Effector memory CD8-positive, alpha-beta T cell (primary cell): ENCODE measurements around the gene GPSM1.

ENCODE experiments used
- ATAC-seq: fragments of 150-1000 bp; cut with Tn5 transposase; replicated peaks from 2 replicates; pipeline ENCODE4 v1.10.0; 2021; ENCODE audit warnings: mild to moderate bottlenecking, moderate library complexity
- DNase-seq, 3 experiments: peaks; one replicate each; pipeline ENCODE4 v3.0.0; 2021
- H3K27ac Mint-ChIP-seq, 2 donors: one replicate each; pipeline ENCODE4 v1.8.0; 2022; ENCODE audit warnings: mild to moderate bottlenecking in 2 of 2, mixed read lengths in 2 of 2, moderate library complexity in 2 of 2
- H3K27me3 Mint-ChIP-seq, 2 donors: one replicate each; pipeline ENCODE4 v1.8.0; 2022; ENCODE audit warnings: mixed read lengths in 2 of 2
- H3K36me3 Mint-ChIP-seq: one replicate; pipeline ENCODE4 v1.8.0; 2022; ENCODE audit warnings: mild to moderate bottlenecking, moderate library complexity, mixed read lengths; ENCODE audit not compliant: insufficient read depth
- H3K4me1 Mint-ChIP-seq, 2 donors: one replicate each; pipeline ENCODE4 v1.8.0; 2022; ENCODE audit warnings: low read depth in 2 of 2, mixed read lengths in 2 of 2
- H3K4me3 Mint-ChIP-seq, 2 donors: one replicate each; pipeline ENCODE4 v1.8.0; 2022; ENCODE audit warnings: mild to moderate bottlenecking in 2 of 2, mixed read lengths in 2 of 2, moderate library complexity in 2 of 2
- H3K9me3 Mint-ChIP-seq, 2 donors: one replicate each; pipeline ENCODE4 v1.8.0; 2022; ENCODE audit warnings: mixed read lengths in 2 of 2

The GPSM1 gene

GRCh38 chr9:136394312-136395019 lies 67.1 kb downstream of the GPSM1 start:
- peaks cover 43% of the 10 kb centered on the region for H3K36me3 Mint-ChIP-seq
- H3K9me3 Mint-ChIP-seq: no peaks in the 10 kb centered on the region
- peaks cover 9 to 19% of the 10 kb centered on the region in 2 donors for H3K4me1 Mint-ChIP-seq
- no peak overlapping the region for H3K27ac Mint-ChIP-seq
- no peak overlapping the region for H3K4me3 Mint-ChIP-seq
- H3K27me3 Mint-ChIP-seq: no peaks in the 10 kb centered on the region
- DNase-seq: no peak
- ATAC-seq: no peak

- H3K27me3 Mint-ChIP-seq: no peaks in the 10 kb centered on the region
- H3K4me3 Mint-ChIP-seq: no peak overlapping the region
- H3K27ac Mint-ChIP-seq: no peak overlapping the region
- DNase-seq (no peak), ATAC-seq (no peak)
- H3K4me1 Mint-ChIP-seq: peaks cover 4 to 17% of the 10 kb centered on the region in 2 donors
- H3K36me3 Mint-ChIP-seq: peaks cover 39% of the 10 kb centered on the region
- no peaks in the 10 kb centered on the region for H3K9me3 Mint-ChIP-seq
These were observed 67.6 kb downstream of the GPSM1 start for GRCh38 chr9:136395020-136395340.

GRCh38 chr9:136395345-136396218 lies 68.2 kb downstream of the GPSM1 start:
- ATAC-seq (no peak), DNase-seq (no peak)
- Mint-ChIP-seq H3K4me3 (no peak overlapping the region), H3K9me3 (no peaks in the 10 kb centered on the region), H3K27me3 (no peaks in the 10 kb centered on the region), H3K36me3 (peaks cover 33% of the 10 kb centered on the region), H3K27ac (no peak overlapping the region), H3K4me1 (peaks cover 4 to 18% of the 10 kb centered on the region in 2 donors)

- DNase-seq (no peak), ATAC-seq (no peak)
- Mint-ChIP-seq H3K27ac (no peak overlapping the region), H3K4me1 (peaks cover 4 to 21% of the 10 kb centered on the region in 2 donors), H3K4me3 (no peak overlapping the region), H3K36me3 (peaks cover 30% of the 10 kb centered on the region), H3K9me3 (no peaks in the 10 kb centered on the region), H3K27me3 (no peaks in the 10 kb centered on the region)
These were observed 68.8 kb downstream of the GPSM1 start for GRCh38 chr9:136396219-136396515.

- Mint-ChIP-seq H3K4me3 (peak overlapping the region in 1 of 2 donors; percentile 22), H3K9me3 (no peaks in the 10 kb centered on the region), H3K4me1 (peaks cover 4 to 26% of the 10 kb centered on the region in 2 donors), H3K27ac (no peak overlapping the region), H3K27me3 (no peaks in the 10 kb centered on the region), H3K36me3 (peaks cover 34% of the 10 kb centered on the region)
- DNase-seq: no peak
- no peak for ATAC-seq
These were observed 70.3 kb downstream of the GPSM1 start for GRCh38 chr9:136397643-136398042.

GRCh38 chr9:136398286-136398685 lies 70.9 kb downstream of the GPSM1 start:
- Mint-ChIP-seq H3K36me3 (peaks cover 37% of the 10 kb centered on the region), H3K27ac (no peak overlapping the region)

GRCh38 chr9:136399176-136400037 lies 72.1 kb downstream of the GPSM1 start:
- peak overlapping the region; percentile 78 to 85 for H3K4me3 Mint-ChIP-seq
- H3K27me3 Mint-ChIP-seq: no peaks in the 10 kb centered on the region
- H3K9me3 Mint-ChIP-seq: no peaks in the 10 kb centered on the region
- H3K36me3 Mint-ChIP-seq: peaks cover 38% of the 10 kb centered on the region
- peak overlapping the region in 1 of 2 donors; percentile 90 for H3K27ac Mint-ChIP-seq
- DNase-seq: peak; percentile 23 to 46 (median 45)
- ATAC-seq: peak; percentile 31
- H3K4me1 Mint-ChIP-seq: peaks cover 17 to 36% of the 10 kb centered on the region in 2 donors

More at GRCh38 chr9:136398286-136398685, 70.9 kb downstream of the GPSM1 start:
- Mint-ChIP-seq H3K9me3 (no peaks in the 10 kb centered on the region), H3K4me3 (peak overlapping the region; percentile 78 to 85), H3K27me3 (no peaks in the 10 kb centered on the region), H3K4me1 (peaks cover 6 to 26% of the 10 kb centered on the region in 2 donors)
- no peak for DNase-seq
- no peak for ATAC-seq

- H3K9me3 Mint-ChIP-seq: no peaks in the 10 kb centered on the region
- peak; percentile 77 to 86 (median 81) for DNase-seq
- H3K4me1 Mint-ChIP-seq: peaks cover 25 to 44% of the 10 kb centered on the region in 2 donors
- peak within 1 kb of the TSS; percentile 31 to 90 for H3K27ac Mint-ChIP-seq
- H3K4me3 Mint-ChIP-seq: peak within 1 kb of the TSS; percentile 78 to 85
- H3K36me3 Mint-ChIP-seq: peaks cover 46% of the 10 kb centered on the region
- peak; percentile 61 for ATAC-seq
- no peaks in the 10 kb centered on the region for H3K27me3 Mint-ChIP-seq
These were observed 72.9 kb downstream of the GPSM1 start, which contains the start of gene SNAPC4 for GRCh38 chr9:136400038-136400834. SNAPC4 (minus strand) TSS chr9:136400170; CDS start chr9:136398428, 1,742 bp downstream.

GRCh38 chr9:136401173-136401922 lies 74.0 kb downstream of the GPSM1 start:
- peaks cover 27 to 46% of the 10 kb centered on the region in 2 donors for H3K4me1 Mint-ChIP-seq
- H3K36me3 Mint-ChIP-seq: peaks cover 55% of the 10 kb centered on the region
- H3K4me3 Mint-ChIP-seq: peak overlapping the region; percentile 51 to 54
- no peaks in the 10 kb centered on the region for H3K27me3 Mint-ChIP-seq
- ATAC-seq (no peak), DNase-seq (no peak)
- no peaks in the 10 kb centered on the region for H3K9me3 Mint-ChIP-seq
- peak overlapping the region; percentile 31 to 90 for H3K27ac Mint-ChIP-seq

- H3K27ac Mint-ChIP-seq: peak overlapping the region in 1 of 2 donors; percentile 91
- no peak overlapping the region for H3K4me3 Mint-ChIP-seq
These were observed 74.7 kb downstream of the GPSM1 start for GRCh38 chr9:136402067-136402466.

GRCh38 chr9:136403538-136403914 lies 76.2 kb downstream of the GPSM1 start:
- H3K27me3 Mint-ChIP-seq: no peaks in the 10 kb centered on the region

More at GRCh38 chr9:136402067-136402466, 74.7 kb downstream of the GPSM1 start:
- peaks cover 53% of the 10 kb centered on the region for H3K36me3 Mint-ChIP-seq
- H3K27me3 Mint-ChIP-seq: no peaks in the 10 kb centered on the region
- H3K4me1 Mint-ChIP-seq: peaks cover 27 to 46% of the 10 kb centered on the region in 2 donors
- ATAC-seq: no peak
- DNase-seq: no peak
- no peaks in the 10 kb centered on the region for H3K9me3 Mint-ChIP-seq

More at GRCh38 chr9:136403538-136403914, 76.2 kb downstream of the GPSM1 start:
- H3K4me3 Mint-ChIP-seq: peak overlapping the region; percentile 66 to 72
- no peaks in the 10 kb centered on the region for H3K9me3 Mint-ChIP-seq
- peak; percentile 84 for ATAC-seq
- peaks cover 56% of the 10 kb centered on the region for H3K36me3 Mint-ChIP-seq
- DNase-seq: peak; percentile 69 to 73 (median 72)
- peak overlapping the region; percentile 91 to 95 for H3K27ac Mint-ChIP-seq
- H3K4me1 Mint-ChIP-seq: peaks cover 35 to 41% of the 10 kb centered on the region in 2 donors
